ENCODE data around the gene TRAPPC2.

The TRAPPC2 gene

DNA sequence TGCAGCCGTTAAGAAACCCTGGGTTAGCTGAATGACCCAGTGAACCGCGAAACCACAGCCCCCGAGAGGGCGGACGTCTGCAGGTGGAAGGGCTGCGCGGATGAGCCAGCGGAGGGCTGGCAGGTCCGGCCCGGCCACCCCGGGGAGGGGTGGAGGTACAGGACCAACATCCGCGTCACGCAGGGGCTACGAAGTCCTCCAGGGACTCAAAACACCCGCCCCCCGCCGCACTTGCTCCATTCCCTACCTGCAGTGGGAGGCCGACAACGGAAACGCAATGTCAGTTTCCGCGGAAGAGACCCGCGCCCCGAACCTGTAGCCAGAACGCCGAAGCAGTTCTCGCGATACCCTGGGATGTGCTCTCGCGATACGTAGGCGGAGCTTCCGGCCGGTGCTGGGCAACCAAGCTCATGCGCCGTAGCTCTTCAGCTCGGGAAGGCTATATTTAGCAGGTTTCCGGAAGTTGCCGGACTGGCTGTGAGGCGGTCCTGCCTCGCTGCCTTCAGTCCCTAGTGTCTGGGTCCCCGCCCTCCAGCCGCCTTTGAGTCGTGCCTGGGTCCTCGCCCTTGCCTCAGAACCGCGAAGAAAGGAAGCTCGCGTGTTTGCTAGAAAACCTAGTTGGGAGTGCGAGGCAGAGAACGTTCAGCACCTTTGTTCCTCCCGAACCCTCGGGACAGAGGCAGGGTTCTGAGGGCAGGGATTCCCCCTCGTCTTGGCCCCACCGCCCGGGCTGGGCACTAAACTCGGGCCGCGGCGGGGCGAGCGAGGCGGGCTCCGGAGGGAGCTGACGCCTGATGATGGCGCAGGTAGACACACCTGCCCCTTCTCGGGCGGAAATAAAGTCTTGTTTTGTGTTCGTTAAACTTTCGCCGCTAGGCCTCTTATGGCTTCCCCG lies at the start of gene TRAPPC2, which contains the start of gene OFD1:
Gene TRAPPC2 (minus strand): TSS at position 343 of the 895 bp plus-strand sequence. CDS start 14,657 bp downstream, outside the sequence.
Gene OFD1 (plus strand): TSS at position 471 of the 895 bp plus-strand sequence. CDS start 324 bp downstream, at position 795.
- peak; percentile 88 for DNase-seq

DNA sequence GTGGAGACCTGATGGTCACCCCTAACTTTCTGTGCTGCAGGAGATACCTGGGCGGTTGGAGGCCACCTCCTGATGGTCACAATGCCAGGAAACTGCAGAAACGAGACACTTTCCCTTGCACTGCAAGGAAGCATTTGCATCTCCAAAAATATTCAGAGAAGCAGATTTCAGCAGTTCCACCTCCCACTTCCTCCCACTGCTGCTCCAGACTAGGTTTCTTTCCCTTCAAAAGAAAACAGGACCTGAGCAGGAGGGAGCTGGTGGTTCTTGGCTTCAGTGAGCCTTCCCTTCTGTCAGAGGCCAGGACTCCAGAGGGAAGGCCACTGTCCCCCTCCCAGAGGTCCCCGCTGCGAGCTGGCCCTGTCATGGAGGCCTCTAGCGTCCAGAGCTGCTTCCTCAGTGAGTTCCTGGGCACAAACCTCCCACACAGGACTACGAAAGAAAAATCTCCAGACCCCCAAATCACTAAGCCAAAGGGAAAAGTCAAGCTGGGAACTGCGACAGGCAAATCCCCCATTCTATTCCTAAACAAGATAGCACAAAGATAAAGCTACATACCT lies 46.5 kb upstream of the TRAPPC2 start:
- no peak for DNase-seq

DNA sequence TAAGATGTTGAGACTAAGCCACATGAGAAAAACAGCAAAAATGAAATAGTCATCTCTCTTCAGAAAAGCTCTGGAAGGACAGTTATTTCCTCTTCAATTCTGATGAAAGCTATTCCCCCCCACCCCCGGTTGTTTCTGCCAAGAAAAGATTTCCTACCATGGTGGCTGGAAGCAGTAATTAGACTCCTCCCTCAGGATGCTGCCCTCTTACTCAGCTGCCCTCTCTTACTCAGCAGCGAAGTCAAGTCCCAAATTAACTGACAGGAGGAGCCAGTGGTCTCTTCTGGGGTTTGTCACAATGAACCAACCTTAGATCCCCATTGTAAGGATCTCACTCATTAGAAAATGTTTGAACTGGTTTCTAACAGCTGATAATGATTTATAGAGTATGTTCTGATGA lies 44.5 kb upstream of the TRAPPC2 start:
- DNase-seq, result no peak

DNA sequence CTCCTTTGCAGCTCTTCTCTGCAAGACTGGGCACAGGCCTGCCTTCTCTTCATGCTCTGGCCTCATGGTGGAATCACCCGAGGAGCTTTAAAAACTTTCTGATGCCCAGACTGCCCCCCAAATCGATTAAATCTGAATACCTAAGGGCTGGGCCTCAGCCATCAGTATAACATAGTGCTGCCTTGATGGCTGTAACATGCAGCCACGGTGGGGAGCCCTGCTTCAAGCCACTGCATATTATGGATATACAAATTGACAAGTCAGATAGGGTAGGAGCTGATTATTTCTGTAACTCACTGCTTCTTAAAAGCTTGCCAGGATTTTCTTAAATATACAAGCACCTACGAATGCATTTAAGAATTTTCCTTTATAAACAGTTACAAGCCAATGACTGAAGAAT lies 42.0 kb upstream of the TRAPPC2 start:
- no peak for DNase-seq

DNA sequence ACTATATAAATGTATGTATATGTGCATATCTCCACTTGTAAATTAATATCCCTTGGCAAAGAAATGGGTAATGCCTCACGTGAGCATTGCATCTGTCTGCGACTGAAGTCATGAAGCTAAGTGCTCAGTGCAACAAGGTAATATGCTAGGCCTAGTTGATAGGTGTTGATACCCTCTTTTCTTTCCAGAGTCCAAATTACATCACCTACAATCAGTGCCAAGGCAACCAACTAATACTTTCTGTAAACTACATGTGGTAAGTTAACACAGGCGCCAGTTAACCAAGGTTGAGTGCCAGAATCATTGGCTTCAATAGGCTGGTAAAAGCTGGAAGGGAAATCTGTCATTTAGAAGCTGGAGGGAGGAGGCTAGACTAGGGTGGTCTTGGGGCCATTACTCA lies 41.4 kb upstream of the TRAPPC2 start:
- DNase-seq, result no peak

DNA sequence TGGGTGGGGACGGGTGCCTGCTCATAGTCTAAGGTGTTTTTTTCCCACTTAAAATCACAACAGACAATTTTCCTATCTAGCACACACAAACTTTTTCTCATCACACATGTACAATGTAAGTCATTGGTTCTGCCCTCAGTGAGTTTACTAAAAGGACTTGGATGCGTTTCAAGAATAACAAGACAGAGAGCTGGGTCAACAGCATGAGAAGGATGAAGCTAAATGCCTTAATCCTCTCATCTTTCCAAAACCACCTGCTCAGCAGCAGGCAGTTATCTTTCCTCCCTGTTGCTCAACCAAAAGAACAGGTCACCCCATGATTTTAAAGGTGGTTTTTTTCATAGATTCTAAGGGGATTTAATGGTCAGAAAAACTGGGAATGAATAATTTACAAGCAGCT lies 40.3 kb upstream of the TRAPPC2 start:
- DNase-seq, result no peak

DNA sequence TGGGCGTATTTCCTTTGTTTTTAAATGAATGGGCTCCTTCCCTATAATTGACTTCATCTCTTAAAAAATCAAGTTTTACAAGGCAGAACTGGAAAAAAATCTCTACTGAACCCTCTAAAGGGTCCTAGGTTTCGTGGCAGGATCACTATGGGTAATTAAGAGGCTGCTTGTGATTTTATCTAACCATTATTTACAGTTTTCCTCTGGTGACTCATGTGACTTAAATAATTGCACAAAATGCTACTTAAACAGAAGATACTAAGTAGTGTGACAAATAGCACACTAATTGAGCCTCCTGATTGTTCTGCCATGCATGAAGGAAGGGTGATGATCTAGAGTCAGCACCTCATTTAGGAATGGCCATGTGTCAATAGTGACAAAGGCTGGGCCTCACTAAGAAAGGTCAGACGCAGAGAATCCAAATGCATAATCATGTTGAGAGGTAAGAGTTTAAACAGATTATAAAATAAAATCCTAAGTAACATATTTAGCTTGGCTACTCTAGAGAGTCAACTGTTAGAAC lies 35.7 kb upstream of the TRAPPC2 start:
- DNase-seq, result no peak

DNA sequence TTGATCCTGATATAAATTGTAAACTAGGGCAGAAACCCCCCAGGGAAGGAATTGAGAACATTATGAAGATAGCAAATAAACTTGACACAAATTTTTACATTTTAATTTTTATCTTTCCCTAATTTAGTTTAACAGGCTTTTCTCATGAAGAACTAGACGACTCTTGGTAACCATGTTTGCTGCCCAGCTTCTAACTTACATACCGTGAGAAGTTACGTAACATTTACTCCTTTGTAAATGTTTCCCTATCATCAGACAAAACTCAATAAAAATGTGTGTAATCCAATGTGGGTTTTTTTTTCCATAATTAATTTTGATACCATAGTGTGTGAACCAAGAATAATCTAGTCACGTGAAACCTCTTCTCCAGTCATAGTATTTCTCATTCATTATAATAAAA lies 34.5 kb upstream of the TRAPPC2 start:
- DNase-seq, result no peak

DNA sequence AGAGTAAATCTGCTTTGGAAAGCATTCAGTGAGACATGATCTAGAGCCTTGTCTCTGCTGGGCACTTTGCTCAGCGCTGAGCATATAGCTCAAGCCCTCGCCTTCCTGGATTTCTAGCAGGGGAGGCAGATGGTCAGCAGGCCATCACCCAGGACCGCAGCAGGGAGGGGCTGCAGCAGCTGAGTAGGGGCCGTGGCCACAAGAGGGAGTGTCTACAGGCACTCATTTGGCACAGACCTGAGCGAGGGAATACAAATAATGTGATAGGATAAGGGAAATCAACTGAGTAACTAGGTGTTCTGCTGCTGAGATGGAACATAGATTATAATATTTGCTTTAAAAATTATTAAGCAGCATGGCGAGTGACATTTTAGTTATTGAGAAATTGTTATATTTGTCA lies 30.3 kb upstream of the TRAPPC2 start:
- DNase-seq, result no peak

DNA sequence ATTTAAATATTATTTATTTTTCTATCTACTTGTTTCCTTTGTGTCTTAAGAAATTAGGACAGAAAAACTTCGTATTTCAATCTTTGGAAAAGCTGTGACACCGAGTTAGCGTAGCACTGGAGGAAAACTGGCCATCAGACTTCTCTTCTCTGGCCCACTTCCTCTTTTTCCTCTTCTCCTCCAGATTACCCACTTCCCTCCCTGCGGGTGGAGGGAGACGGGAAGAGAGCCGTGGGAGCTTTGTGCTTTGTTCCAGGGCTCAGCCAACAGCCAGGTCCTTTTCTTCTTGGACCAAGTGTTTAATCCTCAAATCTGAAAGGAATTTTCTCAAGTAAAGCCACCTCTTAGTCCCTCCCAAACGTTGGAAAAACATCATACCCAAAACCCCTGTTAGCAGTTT lies 29.9 kb upstream of the TRAPPC2 start:
- DNase-seq, result no peak

DNA sequence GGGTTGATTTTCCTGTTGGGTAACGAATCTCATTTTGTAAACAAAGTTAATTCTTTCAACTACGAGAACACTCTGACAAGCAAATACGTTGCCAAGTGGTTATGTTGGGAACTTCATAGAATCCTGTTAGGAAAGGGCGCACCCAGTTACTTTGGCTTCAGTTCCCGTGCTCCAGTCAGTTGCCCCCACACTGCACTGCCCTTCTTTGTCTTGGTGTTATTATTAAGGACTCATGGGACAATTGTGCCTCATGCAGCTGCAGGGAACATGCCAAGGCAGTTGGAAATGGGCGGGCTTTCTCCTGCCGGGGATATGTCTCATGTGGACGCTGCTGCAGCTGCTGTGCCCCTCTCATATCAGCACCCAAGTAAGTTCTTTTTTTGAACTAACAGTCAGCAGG lies 29.1 kb upstream of the TRAPPC2 start:
- DNase-seq, result no peak

DNA sequence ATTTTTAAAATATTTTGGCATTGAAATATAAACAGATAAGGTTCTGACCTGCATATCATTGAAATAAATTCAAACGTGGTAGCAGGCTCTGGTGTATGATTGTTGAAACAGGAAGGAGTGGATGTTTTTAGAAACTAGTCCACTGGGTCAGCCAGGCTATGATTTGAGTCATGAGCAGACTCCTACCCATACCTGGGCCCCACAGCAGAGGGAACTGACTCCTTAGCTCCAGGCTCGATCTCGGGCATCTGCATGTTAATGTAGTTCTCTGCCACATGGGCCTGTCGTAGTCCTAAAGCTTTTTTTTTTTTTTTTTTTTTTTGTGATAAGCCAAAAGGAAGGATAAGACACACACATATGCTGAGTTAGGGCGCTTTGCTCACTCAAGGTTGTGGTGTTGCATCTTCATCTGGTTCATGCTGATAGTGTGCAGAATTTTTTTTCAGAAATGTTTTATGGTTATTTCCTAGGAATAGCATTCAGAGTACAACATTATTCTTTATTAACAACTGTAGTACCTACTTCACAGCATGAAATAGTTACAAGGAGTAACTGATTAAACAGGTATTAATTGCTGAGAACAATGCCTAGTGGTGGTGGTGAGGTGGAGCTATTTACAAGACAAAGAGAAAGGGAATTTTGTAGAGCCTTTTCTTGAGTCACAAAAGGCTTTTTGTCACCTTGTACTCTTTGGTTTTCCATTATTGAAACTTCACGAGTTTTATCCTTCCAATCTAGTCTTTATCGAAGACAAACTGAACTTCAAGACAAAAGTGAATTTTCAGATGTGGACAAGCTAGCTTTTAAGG lies 27.4 kb upstream of the TRAPPC2 start:
- DNase-seq, result no peak

DNA sequence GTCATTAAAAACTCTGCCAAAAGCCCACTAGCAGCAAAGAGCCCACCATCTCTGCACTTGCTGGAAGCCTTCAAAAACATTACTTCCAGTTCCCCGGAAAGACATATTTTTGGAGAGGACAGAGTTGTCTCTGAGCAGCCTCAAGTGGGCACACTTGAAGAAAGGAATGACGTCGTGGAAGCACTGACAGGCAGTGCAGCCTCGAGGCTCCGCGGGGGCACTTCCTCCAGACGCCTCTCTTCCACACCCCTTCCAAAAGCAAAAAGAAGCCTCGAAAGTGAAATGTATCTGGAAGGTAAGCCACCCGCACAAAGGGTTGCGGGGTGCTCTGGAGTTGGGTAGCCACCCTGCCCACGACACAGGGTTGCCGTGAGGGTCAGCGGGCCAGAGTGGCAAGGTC lies 26.0 kb upstream of the TRAPPC2 start:
- DNase-seq, result no peak

DNA sequence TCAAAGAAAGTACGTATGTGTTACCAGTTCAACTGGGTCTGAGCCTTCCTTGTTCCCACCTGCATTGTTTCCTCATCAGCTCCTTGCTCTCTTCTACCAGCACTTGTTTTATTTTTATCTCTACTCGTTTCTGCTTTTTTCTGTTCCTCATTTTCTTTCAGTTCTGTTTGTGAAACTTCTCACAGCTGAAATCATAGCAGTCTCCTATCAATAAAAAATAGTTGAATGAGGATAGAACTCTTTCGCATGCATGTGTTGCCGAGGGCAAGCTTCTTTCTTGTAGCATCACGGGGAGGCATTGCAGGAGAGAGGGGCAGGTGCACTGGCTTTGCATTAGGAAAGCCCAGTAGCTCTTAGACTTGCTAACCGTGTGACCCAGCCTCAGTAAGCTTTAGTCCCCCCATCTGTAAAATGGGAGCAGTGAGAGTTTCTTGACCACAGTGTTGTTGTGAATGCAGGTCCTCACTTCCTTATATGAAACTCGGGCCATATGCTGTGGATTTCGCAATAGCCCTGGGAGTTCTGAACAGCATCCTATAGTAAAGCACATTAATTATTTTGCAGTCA lies 24.8 kb upstream of the TRAPPC2 start:
- DNase-seq, result no peak

DNA sequence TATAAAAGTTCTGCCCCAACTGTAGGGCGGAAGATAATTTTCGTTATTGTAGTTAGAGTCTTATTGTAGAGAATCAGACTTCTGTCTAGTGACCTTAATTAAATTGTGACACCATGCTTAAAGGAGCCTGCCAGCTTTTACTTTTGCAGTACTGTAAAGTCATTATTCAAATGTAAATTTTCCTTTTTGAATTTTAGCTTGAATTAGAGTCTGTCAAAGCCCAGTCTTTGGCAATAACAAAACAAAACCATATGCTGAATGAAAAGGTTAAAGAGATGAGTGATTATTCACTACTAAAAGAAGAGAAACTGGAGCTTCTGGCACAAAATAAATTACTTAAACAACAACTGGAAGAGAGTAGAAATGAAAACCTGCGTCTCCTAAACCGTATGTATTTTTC lies 22.0 kb upstream of the TRAPPC2 start:
- DNase-seq, result no peak

DNA sequence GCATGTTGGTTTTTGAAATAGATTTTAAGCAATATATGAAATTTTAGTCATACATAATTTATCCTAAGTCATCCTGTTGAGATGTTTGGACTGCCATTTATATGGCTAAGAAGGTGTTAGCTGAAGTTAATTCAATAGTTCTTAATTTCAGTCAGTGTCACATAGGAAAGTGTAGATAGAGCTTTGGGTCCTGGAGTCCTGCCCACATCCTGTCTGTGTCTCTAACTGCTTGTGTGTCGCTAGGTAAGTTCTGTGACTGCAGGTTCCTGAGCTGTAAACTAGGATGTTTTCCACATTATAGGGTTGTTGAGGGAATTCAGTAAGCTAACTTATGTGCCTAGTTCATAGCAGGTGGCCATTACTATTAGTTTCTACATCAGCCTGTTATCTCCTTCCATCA lies 20.8 kb upstream of the TRAPPC2 start:
- no peak for DNase-seq

DNA sequence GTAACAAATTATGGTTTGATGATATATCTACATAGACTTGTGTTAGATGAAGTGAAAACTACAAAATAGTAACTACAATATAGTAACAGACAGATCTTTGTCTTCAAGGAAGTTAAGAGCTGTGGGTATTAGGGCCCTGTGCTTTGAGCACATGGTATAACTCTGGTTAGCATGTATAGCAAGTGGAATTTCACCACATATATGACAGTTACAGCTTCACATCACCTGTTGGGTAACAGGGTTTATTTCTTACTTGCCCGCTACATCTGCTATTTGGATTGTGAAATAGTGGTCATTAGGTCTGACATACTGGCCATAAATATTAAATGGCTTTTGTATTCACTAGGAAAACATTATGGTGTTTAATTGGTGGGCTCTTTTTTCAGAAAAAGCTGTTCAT lies 20.3 kb upstream of the TRAPPC2 start:
- DNase-seq, result no peak

DNA sequence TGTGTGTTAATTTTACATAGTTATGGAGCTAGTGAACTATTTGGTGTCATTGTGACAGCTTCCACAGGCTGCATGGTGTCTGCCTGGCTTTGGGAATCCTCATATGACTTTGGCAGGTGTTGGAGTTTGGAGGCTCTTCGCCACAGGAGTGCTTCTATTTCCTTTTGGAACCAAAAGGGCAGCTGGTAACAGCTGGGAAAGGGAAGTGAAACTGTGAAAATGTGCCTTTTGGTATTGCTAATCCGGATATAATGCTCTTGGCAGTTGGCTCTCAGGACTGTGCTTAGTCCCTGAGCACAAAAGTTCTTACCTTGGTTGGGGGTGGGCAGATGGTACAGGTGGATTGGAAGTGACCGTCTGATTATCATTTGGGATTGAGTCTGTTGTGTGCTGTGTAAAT lies 18.2 kb upstream of the TRAPPC2 start:
- no peak for DNase-seq

DNA sequence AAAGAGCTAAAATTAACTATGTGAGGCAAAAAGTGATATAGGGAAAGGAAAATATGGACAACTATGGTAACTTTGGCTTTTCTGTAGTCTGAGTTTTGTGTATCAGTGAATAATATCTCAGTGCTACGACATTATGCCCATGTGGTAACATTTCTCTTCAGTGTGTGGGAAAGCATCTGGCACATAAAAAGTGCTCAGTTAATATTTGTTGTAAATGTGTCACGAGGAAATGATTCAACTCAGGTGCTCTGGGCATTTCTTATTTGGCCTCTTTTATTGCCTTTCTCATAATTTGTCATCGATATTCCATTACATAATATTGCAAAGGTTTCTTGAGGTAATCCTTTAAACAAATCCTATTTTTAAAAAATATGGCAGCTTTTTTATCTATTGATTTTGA lies 17.7 kb upstream of the TRAPPC2 start:
- DNase-seq, result no peak

DNA sequence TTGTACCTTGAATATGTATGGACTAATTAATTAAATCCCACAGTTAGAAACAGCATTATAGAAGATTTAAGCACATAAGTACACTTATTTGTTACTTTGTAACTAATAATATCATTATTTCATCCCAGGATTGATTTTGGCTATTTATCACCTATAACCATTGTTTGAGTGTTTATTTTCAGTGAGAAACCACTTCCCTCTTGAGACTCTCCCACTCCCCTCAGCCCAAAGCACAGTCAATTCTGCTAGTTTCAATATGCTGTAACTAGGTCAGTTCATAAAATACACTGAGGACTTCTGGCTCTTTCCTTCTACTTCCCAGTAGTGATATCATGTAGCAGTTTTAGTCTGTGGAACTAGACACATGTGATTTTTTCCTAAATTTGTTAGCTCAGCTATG lies 16.4 kb upstream of the TRAPPC2 start:
- DNase-seq, result no peak

DNA sequence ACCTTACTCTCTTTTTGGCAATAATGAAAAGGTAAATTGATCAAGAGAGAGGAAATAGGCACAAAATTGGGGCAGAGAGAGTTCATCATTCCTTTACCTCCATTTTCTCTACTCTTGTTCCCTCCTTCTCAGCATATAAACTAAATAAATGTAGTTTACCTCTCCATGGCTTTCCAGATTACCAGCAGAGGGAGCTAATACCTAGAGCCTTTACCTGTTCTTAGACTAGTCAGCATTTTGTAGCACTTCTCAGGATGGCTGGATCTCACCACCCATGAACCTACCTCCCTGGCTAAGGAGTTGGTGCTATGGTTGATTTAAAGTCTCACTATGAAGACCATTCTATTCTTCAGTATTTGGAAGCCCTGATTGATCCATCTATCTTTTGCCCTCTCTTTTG lies 15.8 kb upstream of the TRAPPC2 start:
- DNase-seq, result peak; percentile 54

DNA sequence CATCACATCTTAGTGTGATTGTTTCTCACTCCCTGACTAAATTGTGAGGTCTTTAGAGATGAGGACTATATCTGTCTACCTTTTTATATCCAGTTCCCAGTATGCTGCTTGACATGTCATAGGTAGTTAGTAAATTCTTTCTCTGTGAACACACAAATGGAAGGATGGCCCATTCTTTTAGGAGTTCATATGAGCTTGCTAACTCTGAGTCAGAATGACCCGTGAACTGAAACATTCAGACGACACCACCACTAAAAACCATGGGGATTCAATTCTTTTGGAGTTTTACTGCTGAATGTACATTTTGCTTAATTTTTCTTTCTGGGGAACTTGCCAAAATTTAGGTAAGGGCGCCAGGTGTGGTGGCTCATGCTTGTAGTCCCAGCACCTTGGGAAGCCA lies 14.1 kb upstream of the TRAPPC2 start:
- DNase-seq, result no peak

DNA sequence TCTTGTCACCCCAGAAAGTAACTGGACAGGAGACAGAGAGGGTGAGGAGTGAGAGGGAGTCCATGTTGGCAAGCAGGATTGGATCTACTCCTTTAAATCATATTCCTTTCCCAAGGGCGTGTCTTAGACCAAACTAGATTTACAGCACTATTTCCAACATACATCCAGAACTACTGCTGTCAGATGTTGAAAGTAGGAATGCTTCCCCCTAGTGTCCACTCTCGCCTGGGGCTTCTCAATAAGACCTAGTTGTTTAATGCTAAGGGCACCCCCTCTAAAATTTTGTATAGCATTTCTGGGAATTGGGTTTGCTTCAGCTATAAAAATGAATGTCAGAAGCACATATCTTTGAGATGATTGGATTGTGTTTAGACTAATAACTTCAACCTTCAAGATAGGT lies 13.4 kb upstream of the TRAPPC2 start:
- peak; percentile 2 for DNase-seq

Measured in NCI-H2171 treated with DMSO at 0.1 percent for 48 hours (cell line).